ENCODE measurements around the gene SOBP.

DNA sequence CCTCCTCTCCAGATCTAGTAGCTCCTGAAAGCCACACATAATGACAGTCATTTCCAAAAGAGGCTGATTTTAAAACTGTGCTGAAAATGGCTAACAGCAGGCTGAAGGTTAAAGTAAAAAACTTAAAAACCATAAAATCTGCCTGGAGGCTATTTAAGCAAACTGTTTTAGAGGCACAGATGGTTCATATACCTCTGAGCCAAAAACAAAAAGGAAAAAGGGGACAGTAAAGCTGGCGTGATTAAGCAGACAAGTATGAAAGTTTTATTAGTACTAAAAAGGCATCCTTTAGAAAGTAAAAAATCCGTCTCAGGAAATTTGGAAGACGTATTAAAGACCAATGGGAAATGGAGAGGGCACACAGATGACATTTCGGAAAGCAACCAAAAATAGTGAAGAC is 55.8 kb downstream of the SOBP start:
- TF ChIP-seq SCRT2 (tag by site-specific recombination; IDR thresholded peaks at IDR 0.05) (no peak), ZNF785 (tag by site-specific recombination; IDR thresholded peaks at IDR 0.05) (no peak), MEIS1 (CRISPR knock-in tag; IDR thresholded peaks at IDR 0.05; ENCODE audit: borderline replicate concordance) (no peak), ZNF585B (tag by site-specific recombination; IDR thresholded peaks at IDR 0.05) (no peak), ZNF837 (tag by site-specific recombination; IDR thresholded peaks at IDR 0.05) (no peak), HOXA7 (CRISPR knock-in tag; IDR thresholded peaks at IDR 0.05; ENCODE audit: borderline replicate concordance) (no peak)
- TF ChIP-seq, protein P1, sequence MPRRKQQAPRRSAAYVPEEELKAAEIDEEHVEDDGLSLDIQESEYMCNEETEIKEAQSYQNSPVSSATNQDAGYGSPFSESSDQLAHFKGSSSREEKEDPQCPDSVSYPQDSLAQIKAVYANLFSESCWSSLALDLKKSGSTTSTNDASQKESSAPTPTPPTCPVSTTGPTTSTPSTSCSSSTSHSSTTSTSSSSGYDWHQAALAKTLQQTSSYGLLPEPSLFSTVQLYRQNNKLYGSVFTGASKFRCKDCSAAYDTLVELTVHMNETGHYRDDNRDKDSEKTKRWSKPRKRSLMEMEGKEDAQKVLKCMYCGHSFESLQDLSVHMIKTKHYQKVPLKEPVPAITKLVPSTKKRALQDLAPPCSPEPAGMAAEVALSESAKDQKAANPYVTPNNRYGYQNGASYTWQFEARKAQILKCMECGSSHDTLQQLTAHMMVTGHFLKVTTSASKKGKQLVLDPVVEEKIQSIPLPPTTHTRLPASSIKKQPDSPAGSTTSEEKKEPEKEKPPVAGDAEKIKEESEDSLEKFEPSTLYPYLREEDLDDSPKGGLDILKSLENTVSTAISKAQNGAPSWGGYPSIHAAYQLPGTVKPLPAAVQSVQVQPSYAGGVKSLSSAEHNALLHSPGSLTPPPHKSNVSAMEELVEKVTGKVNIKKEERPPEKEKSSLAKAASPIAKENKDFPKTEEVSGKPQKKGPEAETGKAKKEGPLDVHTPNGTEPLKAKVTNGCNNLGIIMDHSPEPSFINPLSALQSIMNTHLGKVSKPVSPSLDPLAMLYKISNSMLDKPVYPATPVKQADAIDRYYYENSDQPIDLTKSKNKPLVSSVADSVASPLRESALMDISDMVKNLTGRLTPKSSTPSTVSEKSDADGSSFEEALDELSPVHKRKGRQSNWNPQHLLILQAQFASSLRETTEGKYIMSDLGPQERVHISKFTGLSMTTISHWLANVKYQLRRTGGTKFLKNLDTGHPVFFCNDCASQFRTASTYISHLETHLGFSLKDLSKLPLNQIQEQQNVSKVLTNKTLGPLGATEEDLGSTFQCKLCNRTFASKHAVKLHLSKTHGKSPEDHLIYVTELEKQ (tag by site-specific recombination; IDR thresholded peaks at IDR 0.05; ENCODE audit: borderline replicate concordance), result no peak
- TF ChIP-seq, protein P2, sequence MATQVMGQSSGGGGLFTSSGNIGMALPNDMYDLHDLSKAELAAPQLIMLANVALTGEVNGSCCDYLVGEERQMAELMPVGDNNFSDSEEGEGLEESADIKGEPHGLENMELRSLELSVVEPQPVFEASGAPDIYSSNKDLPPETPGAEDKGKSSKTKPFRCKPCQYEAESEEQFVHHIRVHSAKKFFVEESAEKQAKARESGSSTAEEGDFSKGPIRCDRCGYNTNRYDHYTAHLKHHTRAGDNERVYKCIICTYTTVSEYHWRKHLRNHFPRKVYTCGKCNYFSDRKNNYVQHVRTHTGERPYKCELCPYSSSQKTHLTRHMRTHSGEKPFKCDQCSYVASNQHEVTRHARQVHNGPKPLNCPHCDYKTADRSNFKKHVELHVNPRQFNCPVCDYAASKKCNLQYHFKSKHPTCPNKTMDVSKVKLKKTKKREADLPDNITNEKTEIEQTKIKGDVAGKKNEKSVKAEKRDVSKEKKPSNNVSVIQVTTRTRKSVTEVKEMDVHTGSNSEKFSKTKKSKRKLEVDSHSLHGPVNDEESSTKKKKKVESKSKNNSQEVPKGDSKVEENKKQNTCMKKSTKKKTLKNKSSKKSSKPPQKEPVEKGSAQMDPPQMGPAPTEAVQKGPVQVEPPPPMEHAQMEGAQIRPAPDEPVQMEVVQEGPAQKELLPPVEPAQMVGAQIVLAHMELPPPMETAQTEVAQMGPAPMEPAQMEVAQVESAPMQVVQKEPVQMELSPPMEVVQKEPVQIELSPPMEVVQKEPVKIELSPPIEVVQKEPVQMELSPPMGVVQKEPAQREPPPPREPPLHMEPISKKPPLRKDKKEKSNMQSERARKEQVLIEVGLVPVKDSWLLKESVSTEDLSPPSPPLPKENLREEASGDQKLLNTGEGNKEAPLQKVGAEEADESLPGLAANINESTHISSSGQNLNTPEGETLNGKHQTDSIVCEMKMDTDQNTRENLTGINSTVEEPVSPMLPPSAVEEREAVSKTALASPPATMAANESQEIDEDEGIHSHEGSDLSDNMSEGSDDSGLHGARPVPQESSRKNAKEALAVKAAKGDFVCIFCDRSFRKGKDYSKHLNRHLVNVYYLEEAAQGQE (tag by site-specific recombination; IDR thresholded peaks at IDR 0.05), result no peak
- TF ChIP-seq, protein P3, sequence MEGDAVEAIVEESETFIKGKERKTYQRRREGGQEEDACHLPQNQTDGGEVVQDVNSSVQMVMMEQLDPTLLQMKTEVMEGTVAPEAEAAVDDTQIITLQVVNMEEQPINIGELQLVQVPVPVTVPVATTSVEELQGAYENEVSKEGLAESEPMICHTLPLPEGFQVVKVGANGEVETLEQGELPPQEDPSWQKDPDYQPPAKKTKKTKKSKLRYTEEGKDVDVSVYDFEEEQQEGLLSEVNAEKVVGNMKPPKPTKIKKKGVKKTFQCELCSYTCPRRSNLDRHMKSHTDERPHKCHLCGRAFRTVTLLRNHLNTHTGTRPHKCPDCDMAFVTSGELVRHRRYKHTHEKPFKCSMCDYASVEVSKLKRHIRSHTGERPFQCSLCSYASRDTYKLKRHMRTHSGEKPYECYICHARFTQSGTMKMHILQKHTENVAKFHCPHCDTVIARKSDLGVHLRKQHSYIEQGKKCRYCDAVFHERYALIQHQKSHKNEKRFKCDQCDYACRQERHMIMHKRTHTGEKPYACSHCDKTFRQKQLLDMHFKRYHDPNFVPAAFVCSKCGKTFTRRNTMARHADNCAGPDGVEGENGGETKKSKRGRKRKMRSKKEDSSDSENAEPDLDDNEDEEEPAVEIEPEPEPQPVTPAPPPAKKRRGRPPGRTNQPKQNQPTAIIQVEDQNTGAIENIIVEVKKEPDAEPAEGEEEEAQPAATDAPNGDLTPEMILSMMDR (tag by site-specific recombination; IDR thresholded peaks at IDR 0.05), result no peak
- TF ChIP-seq, protein P4, sequence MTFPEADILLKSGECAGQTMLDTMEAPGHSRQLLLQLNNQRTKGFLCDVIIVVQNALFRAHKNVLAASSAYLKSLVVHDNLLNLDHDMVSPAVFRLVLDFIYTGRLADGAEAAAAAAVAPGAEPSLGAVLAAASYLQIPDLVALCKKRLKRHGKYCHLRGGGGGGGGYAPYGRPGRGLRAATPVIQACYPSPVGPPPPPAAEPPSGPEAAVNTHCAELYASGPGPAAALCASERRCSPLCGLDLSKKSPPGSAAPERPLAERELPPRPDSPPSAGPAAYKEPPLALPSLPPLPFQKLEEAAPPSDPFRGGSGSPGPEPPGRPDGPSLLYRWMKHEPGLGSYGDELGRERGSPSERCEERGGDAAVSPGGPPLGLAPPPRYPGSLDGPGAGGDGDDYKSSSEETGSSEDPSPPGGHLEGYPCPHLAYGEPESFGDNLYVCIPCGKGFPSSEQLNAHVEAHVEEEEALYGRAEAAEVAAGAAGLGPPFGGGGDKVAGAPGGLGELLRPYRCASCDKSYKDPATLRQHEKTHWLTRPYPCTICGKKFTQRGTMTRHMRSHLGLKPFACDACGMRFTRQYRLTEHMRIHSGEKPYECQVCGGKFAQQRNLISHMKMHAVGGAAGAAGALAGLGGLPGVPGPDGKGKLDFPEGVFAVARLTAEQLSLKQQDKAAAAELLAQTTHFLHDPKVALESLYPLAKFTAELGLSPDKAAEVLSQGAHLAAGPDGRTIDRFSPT (tag by site-specific recombination; IDR thresholded peaks at IDR 0.05), result no peak
- TF ChIP-seq, protein P5, sequence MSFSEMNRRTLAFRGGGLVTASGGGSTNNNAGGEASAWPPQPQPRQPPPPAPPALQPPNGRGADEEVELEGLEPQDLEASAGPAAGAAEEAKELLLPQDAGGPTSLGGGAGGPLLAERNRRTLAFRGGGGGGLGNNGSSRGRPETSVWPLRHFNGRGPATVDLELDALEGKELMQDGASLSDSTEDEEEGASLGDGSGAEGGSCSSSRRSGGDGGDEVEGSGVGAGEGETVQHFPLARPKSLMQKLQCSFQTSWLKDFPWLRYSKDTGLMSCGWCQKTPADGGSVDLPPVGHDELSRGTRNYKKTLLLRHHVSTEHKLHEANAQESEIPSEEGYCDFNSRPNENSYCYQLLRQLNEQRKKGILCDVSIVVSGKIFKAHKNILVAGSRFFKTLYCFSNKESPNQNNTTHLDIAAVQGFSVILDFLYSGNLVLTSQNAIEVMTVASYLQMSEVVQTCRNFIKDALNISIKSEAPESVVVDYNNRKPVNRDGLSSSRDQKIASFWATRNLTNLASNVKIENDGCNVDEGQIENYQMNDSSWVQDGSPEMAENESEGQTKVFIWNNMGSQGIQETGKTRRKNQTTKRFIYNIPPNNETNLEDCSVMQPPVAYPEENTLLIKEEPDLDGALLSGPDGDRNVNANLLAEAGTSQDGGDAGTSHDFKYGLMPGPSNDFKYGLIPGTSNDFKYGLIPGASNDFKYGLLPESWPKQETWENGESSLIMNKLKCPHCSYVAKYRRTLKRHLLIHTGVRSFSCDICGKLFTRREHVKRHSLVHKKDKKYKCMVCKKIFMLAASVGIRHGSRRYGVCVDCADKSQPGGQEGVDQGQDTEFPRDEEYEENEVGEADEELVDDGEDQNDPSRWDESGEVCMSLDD (tag by site-specific recombination; IDR thresholded peaks at IDR 0.05), result no peak
- TF ChIP-seq, protein P6, sequence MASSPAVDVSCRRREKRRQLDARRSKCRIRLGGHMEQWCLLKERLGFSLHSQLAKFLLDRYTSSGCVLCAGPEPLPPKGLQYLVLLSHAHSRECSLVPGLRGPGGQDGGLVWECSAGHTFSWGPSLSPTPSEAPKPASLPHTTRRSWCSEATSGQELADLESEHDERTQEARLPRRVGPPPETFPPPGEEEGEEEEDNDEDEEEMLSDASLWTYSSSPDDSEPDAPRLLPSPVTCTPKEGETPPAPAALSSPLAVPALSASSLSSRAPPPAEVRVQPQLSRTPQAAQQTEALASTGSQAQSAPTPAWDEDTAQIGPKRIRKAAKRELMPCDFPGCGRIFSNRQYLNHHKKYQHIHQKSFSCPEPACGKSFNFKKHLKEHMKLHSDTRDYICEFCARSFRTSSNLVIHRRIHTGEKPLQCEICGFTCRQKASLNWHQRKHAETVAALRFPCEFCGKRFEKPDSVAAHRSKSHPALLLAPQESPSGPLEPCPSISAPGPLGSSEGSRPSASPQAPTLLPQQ (tag by site-specific recombination; IDR thresholded peaks at IDR 0.05), result no peak

All from HEK293 (cell line).